Activated CD8-positive, alpha-beta T cell treated with anti-CD3 and anti-CD28 coated beads for 36 hours (primary cell): ENCODE measurements around the gene NOXA1. TPM values are rescaled to one million over a fixed set of nuclear protein-coding genes. Genes with fewer than 3 reads are reported as not detected.

Experiments
- ATAC-seq: fragments of 200-7000 bp; cut with Tn5 transposase; one replicate; pipeline ENCODE4 v1.10.0; 2021; ENCODE audit warnings: mild to moderate bottlenecking, moderate library complexity
- CTCF ChIA-PET: fragments of 350-600 bp; sonication (Branson Sonifier 250); formaldehyde crosslinking; loops from one replicate; lab custom pipeline; 2021; ENCODE audit warnings: antibody characterized with exemption; lab: Charles Lee
- POLR2A ChIA-PET: fragments of 350-600 bp; sonication (Branson Sonifier 250); formaldehyde crosslinking; loops from one replicate; lab custom pipeline; 2021; ENCODE audit warnings: antibody characterized with exemption; lab: Charles Lee
- DNase-seq: peaks from one replicate; pipeline ENCODE4 v3.0.0-alpha.2; 2020
- H3K27ac Mint-ChIP-seq: one replicate; pipeline ENCODE4 v1.8.0; 2021; ENCODE audit warnings: mild to moderate bottlenecking, mixed read lengths
- H3K27me3 Mint-ChIP-seq: one replicate; pipeline ENCODE4 v1.8.0; 2021; ENCODE audit warnings: mixed read lengths
- H3K36me3 Mint-ChIP-seq: one replicate; pipeline ENCODE4 v1.8.0; 2021; ENCODE audit warnings: low read depth, mixed read lengths
- H3K4me1 Mint-ChIP-seq: one replicate; pipeline ENCODE4 v1.8.0; 2021; ENCODE audit warnings: low read depth, mixed read lengths
- H3K4me3 Mint-ChIP-seq: one replicate; pipeline ENCODE4 v1.8.0; 2021; ENCODE audit warnings: mild to moderate bottlenecking, moderate library complexity, mixed read lengths
- H3K9me3 Mint-ChIP-seq: one replicate; pipeline ENCODE4 v1.8.0; 2021; ENCODE audit warnings: mixed read lengths
- CTCF ChIP-seq: fragments of 200-600 bp; IDR thresholded peaks from one replicate; pipeline ENCODE4 v1.8.0; 2022; ENCODE audit warnings: antibody characterized with exemption, mild to moderate bottlenecking
- intact Hi-C: fragments of 100-400 bp; cut with micrococcal nuclease; formaldehyde crosslinking; loops from one replicate; pipeline ENCODE4 v1.10.0; 2022
- total RNA-seq, 2 experiments: library from RNA; stranded (reverse); gene quantifications; one replicate each; pipeline ENCODE4 v1.2.3, GENCODE V29; 2021

NOXA1 gene
- total RNA-seq, 2 experiments from 2014 or later: 0.72 to 0.95 TPM

- CTCF ChIA-PET: interaction anchor here (1.1 to 1.2 kb wide), 2 partner anchors 8 to 13 kb away, joined by 3 read pairs; no protein-coding TSS in a partner anchor
- Mint-ChIP-seq H3K9me3 (no peaks in the 10 kb centered on the region), H3K27me3 (no peaks in the 10 kb centered on the region), H3K27ac (no peak overlapping the region), H3K36me3 (no peaks in the 10 kb centered on the region), H3K4me1 (no peaks in the 10 kb centered on the region), H3K4me3 (no peak overlapping the region)
- intact Hi-C loops: no loop called here
- ATAC-seq (no peak), DNase-seq (no peak)
- TF ChIP-seq CTCF: no peak
- POLR2A ChIA-PET: interaction anchor here (0.6 to 1.3 kb wide), 4 partner anchors 8 to 105 kb away, joined by 3 to 4 read pairs (median 4); partner anchors contain the start of genes EXD3 and NOXA1
These were observed 8.3 kb downstream of the NOXA1 start for GRCh38 chr9:137431416-137431931.

DNA sequence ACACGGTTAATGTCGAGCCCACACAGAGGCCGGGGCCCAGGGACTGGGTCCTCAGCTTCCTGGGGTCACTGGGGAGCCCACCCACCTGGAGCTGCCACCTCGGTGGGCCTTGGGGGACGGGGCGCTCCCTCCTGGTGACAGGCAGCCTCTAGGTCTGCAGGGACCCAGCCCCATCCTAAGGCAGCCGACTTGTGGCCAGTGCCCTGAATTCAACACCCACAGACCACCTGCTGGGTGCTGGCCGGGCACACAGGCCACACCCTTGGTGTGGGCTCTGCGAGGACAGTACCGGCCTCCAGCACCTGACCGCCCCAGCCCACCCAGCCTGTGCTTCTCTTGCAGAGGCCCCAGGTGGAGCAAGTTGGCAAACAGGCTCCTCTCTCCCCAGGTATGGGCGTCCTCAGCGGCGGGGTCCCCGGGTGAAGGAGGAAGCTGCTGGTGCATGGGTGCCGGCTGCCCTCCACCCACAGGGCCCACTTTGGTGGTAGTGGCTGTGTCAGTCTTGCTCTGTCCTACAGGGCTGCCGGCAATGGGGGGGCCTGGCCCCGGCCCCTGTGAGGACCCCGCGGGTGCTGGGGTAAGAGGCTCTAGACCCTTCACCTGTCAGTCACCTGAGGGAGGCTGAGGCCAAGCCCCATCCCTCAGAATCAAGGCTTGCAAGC, 9.6 kb downstream of the NOXA1 start:
- TF ChIP-seq CTCF: no peak
- POLR2A ChIA-PET: interaction anchor here (0.6 kb wide), 1 partner anchor 12 kb away, joined by 3 read pairs; no protein-coding TSS in a partner anchor
- no peaks in the 10 kb centered on the region for H3K27me3 Mint-ChIP-seq
- CTCF ChIA-PET: interaction anchor here (1.2 kb wide), 1 partner anchor 9 kb away, joined by 3 read pairs; no protein-coding TSS in a partner anchor
- H3K36me3 Mint-ChIP-seq: no peaks in the 10 kb centered on the region
- H3K4me1 Mint-ChIP-seq: no peaks in the 10 kb centered on the region
- no peaks in the 10 kb centered on the region for H3K9me3 Mint-ChIP-seq
- no peak for ATAC-seq
- H3K4me3 Mint-ChIP-seq: no peak overlapping the region
- no peak for DNase-seq
- no peak overlapping the region for H3K27ac Mint-ChIP-seq
- intact Hi-C loops: no loop called here

DNA sequence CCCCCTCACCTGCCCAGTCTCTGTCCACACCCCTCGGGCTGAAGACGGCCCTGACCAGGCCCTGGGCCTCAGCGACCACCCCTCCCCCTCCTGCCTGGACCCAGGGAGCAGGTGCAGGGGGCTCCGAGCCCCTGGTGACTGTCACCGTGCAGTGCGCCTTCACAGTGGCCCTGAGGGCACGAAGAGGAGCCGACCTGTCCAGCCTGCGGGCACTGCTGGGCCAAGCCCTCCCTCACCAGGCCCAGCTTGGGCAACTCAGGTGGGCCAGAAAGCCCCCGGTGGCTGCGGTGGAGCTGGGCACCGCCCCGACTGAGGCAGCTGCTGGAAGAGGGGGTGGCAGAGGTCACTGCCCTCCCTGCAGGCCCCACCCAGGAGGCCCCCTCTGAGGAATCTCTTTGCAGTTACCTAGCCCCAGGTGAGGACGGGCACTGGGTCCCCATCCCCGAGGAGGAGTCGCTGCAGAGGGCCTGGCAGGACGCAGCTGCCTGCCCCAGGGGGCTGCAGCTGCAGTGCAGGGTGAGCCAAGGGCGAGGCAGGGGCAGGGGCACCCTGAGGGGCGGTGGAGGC, 10.2 kb downstream of the NOXA1 start:
- POLR2A ChIA-PET: interaction anchor here (0.6 kb wide), 1 partner anchor 11 kb away, joined by 3 read pairs; no protein-coding TSS in a partner anchor
- no peak for DNase-seq
- TF ChIP-seq CTCF: no peak
- no peak overlapping the region for H3K4me3 Mint-ChIP-seq
- no peaks in the 10 kb centered on the region for H3K4me1 Mint-ChIP-seq
- intact Hi-C loops: no loop called here
- H3K36me3 Mint-ChIP-seq: no peaks in the 10 kb centered on the region
- no peaks in the 10 kb centered on the region for H3K9me3 Mint-ChIP-seq
- H3K27me3 Mint-ChIP-seq: no peaks in the 10 kb centered on the region
- ATAC-seq: no peak
- CTCF ChIA-PET: no interaction called here
- no peak overlapping the region for H3K27ac Mint-ChIP-seq

DNA sequence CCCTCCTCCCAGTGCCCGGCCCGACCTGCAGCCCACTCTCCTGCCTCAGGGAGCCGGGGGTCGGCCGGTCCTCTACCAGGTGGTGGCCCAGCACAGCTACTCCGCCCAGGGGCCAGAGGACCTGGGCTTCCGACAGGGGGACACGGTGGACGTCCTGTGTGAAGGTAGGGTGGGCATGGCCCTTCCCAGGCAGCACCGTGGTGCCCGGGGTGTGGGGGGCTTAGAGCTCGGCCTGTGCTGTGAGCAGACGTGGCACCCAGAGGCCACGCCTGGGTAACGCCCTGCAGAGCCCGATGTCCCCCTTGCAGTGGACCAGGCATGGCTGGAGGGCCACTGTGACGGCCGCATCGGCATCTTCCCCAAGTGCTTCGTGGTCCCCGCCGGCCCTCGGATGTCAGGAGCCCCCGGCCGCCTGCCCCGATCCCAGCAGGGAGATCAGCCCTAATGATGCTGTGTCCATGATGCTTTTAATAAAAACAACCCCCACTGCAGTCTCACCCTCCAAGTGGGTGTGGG, 10.8 kb downstream of the NOXA1 start:
- CTCF ChIA-PET: interaction anchor here (1.3 kb wide), 1 partner anchor 10 kb away, joined by 3 read pairs; the partner anchor contains the start of gene NOXA1
- no peaks in the 10 kb centered on the region for H3K27me3 Mint-ChIP-seq
- no peak for ATAC-seq
- no peaks in the 10 kb centered on the region for H3K4me1 Mint-ChIP-seq
- no peak overlapping the region for H3K27ac Mint-ChIP-seq
- no peak overlapping the region for H3K4me3 Mint-ChIP-seq
- no peaks in the 10 kb centered on the region for H3K36me3 Mint-ChIP-seq
- TF ChIP-seq CTCF: no peak
- intact Hi-C loops: no loop called here
- no peak for DNase-seq
- POLR2A ChIA-PET: no interaction called here
- no peaks in the 10 kb centered on the region for H3K9me3 Mint-ChIP-seq
